Mammary epithelial cell (primary cell): ENCODE results near the gene GTF2H2.

Experiments used
- EZH2 ChIP-seq: IDR thresholded peaks from 2 replicates; pipeline ENCODE4 v1.6.1; 2012; ENCODE audit warnings: low read length, inconsistent platforms, borderline replicate concordance
- TF ChIP-seq, protein P1 (sequence below), 2 donors: IDR thresholded peaks in 1 of 2; conservative IDR thresholded peaks in 1 of 2; 2 replicates each; pipeline ENCODE4 v1.5.1; 2011 to 2012; ENCODE audit warnings: inconsistent platforms in 2 of 2, low read length in 2 of 2, mild to moderate bottlenecking in 2 of 2, control low read depth in 1 of 2, low read depth in 1 of 2; ENCODE audit not compliant: insufficient read depth in 1 of 2; ENCODE audit errors: extremely low read depth in 1 of 2

DNA sequence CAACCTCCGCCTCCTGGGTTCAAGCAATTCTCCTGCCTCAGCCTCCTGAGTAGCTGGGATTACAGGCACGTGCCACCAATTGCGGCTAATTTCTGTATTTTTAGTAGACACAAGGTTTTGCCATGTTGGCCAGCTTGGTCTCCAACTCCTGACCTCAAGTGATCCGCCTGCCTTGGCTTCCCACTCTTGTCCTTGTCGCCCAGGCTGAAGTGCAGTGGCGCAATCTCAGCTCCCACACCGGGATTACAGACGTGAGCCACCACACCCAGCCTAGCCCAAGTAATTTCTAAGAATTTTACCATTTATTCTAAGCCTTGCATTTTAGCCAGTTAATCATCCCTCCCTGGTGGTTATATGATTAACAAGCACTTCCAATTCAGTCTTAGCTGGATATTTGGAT lies 53.3 kb downstream of the GTF2H2 start:
- TF ChIP-seq, protein P1, sequence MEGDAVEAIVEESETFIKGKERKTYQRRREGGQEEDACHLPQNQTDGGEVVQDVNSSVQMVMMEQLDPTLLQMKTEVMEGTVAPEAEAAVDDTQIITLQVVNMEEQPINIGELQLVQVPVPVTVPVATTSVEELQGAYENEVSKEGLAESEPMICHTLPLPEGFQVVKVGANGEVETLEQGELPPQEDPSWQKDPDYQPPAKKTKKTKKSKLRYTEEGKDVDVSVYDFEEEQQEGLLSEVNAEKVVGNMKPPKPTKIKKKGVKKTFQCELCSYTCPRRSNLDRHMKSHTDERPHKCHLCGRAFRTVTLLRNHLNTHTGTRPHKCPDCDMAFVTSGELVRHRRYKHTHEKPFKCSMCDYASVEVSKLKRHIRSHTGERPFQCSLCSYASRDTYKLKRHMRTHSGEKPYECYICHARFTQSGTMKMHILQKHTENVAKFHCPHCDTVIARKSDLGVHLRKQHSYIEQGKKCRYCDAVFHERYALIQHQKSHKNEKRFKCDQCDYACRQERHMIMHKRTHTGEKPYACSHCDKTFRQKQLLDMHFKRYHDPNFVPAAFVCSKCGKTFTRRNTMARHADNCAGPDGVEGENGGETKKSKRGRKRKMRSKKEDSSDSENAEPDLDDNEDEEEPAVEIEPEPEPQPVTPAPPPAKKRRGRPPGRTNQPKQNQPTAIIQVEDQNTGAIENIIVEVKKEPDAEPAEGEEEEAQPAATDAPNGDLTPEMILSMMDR (conservative IDR thresholded peaks at IDR 0.05 in 1 of 2, IDR thresholded peaks at IDR 0.05 in 1 of 2; ENCODE audit: extremely low read depth in 1 of 2, insufficient read depth in 1 of 2, low read depth in 1 of 2, low read length in 2 of 2): no peak
- TF ChIP-seq EZH2: no peak
